Cardiac muscle cell (in vitro differentiated cells and primary cell): ENCODE measurements around the gene EFNA4. TPM values are rescaled to one million over a fixed set of nuclear protein-coding genes. Genes with fewer than 3 reads are reported as not detected.

Experiments
- DNase-seq, 2 donors: peaks; one replicate each; pipeline versions ENCODE4 v3.0.0 to v3.0.0-alpha.2; 2010 to 2017; ENCODE audit warnings: low read depth in 1 of 2, low spot score in 1 of 2
- H3K27ac ChIP-seq: fragments of 200-600 bp; sonication (generic); 2 replicates; pipeline ENCODE4 v1.5.1; 2016
- H3K27me3 ChIP-seq: fragments of 200-600 bp; sonication (generic); 2 replicates; pipeline ENCODE4 v1.6.0; 2016; ENCODE audit warnings: control low read depth
- H3K36me3 ChIP-seq: fragments of 200-600 bp; sonication (generic); 2 replicates; pipeline ENCODE4 v1.5.1; 2016; ENCODE audit warnings: control low read depth
- H3K4me1 ChIP-seq: fragments of 200-600 bp; sonication (generic); 2 replicates; pipeline ENCODE4 v1.8.1; 2017; ENCODE audit warnings: low read depth, mild to moderate bottlenecking, mixed run types
- H3K4me3 ChIP-seq: fragments of 200-600 bp; sonication (generic); 2 replicates; pipeline ENCODE4 v1.5.1; 2016; ENCODE audit warnings: mild to moderate bottlenecking
- H3K9me3 ChIP-seq: fragments of 200-600 bp; sonication (generic); 2 replicates; pipeline ENCODE4 v1.5.1; 2017; ENCODE audit warnings: low read depth, mild to moderate bottlenecking, control low read depth
- polyA plus RNA-seq: library from polyadenylated mRNA; unstranded; fragments of >200 nt; fragmentation: Nextera tagmentation; extraction: Ambion mirVana; gene quantifications from 2 replicates; pipeline ENCODE4 v1.2.1, GENCODE V29; 2016
- total RNA-seq: library from RNA; depleted of rRNA; stranded (reverse); fragments of >200 nt; gene quantifications from 2 replicates; pipeline ENCODE4 v1.2.3, GENCODE V29; 2016
- TF ChIP-seq, protein P1 (sequence below): IDR thresholded peaks from 2 replicates; pipeline ENCODE4 v1.5.1; 2012; ENCODE audit warnings: low read depth, mild to moderate bottlenecking, low read length

Gene EFNA4
- total and polyA plus RNA-seq, 2 experiments from 2014 or later: 29.2 to 29.6 TPM

DNA sequence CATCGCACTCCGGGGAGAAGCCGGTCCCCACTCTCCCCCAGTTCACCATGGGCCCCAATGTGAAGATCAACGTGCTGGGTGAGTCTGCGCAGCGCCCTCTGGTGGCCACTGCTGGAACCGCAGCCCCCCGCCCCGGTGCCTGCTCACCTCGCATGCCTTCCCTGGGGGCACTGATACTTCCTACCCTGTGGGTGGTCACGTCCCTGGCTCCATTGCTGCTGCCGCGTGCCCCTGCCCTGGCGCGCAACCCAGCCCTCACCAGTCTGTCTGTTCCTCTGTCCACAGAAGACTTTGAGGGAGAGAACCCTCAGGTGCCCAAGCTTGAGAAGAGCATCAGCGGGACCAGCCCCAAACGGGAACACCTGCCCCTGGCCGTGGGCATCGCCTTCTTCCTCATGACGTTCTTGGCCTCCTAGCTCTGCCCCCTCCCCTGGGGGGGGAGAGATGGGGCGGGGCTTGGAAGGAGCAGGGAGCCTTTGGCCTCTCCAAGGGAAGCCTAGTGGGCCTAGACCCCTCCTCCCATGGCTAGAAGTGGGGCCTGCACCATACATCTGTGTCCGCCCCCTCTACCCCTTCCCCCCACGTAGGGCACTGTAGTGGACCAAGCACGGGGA lies 22.7 kb downstream of the EFNA4 start:
- Histone ChIP-seq H3K4me1 (peaks cover 10% of the 10 kb centered on the region), H3K36me3 (no peaks in the 10 kb centered on the region), H3K9me3 (no peaks in the 10 kb centered on the region), H3K27ac (no peak overlapping the region), H3K27me3 (peaks cover 25% of the 10 kb centered on the region), H3K4me3 (peak overlapping the region; percentile 74)
- DNase-seq: peak; percentile 59 to 68
- TF ChIP-seq, protein P1, sequence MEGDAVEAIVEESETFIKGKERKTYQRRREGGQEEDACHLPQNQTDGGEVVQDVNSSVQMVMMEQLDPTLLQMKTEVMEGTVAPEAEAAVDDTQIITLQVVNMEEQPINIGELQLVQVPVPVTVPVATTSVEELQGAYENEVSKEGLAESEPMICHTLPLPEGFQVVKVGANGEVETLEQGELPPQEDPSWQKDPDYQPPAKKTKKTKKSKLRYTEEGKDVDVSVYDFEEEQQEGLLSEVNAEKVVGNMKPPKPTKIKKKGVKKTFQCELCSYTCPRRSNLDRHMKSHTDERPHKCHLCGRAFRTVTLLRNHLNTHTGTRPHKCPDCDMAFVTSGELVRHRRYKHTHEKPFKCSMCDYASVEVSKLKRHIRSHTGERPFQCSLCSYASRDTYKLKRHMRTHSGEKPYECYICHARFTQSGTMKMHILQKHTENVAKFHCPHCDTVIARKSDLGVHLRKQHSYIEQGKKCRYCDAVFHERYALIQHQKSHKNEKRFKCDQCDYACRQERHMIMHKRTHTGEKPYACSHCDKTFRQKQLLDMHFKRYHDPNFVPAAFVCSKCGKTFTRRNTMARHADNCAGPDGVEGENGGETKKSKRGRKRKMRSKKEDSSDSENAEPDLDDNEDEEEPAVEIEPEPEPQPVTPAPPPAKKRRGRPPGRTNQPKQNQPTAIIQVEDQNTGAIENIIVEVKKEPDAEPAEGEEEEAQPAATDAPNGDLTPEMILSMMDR: peak; percentile 87

DNA sequence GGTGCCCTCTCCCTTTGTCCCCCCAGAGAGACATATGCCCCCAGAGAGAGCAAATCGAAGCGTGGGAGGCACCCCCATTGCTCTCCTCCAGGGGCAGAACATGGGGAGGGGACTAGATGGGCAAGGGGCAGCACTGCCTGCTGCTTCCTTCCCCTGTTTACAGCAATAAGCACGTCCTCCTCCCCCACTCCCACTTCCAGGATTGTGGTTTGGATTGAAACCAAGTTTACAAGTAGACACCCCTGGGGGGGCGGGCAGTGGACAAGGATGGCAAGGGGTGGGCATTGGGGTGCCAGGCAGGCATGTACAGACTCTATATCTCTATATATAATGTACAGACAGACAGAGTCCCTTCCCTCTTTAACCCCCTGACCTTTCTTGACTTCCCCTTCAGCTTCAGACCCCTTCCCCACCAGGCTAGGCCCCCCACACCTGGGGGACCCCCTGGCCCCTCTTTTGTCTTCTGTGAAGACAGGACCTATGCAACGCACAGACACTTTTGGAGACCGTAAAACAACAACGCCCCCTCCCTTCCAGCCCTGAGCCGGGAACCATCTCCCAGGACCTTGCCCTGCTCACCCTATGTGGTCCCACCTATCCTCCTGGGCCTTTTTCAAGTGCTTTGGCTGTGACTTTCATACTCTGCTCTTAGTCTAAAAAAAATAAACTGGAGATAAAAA lies 23.5 kb downstream of the EFNA4 start:
- peaks cover 10% of the 10 kb centered on the region for H3K4me1 ChIP-seq
- TF ChIP-seq, protein P1: peak; percentile 18
- H3K27me3 ChIP-seq: peaks cover 17% of the 10 kb centered on the region
- peak in 1 of 2 donors; percentile 28 for DNase-seq
- H3K4me3 ChIP-seq: no peak overlapping the region
- no peaks in the 10 kb centered on the region for H3K36me3 ChIP-seq
- no peaks in the 10 kb centered on the region for H3K9me3 ChIP-seq
- H3K27ac ChIP-seq: no peak overlapping the region

DNA sequence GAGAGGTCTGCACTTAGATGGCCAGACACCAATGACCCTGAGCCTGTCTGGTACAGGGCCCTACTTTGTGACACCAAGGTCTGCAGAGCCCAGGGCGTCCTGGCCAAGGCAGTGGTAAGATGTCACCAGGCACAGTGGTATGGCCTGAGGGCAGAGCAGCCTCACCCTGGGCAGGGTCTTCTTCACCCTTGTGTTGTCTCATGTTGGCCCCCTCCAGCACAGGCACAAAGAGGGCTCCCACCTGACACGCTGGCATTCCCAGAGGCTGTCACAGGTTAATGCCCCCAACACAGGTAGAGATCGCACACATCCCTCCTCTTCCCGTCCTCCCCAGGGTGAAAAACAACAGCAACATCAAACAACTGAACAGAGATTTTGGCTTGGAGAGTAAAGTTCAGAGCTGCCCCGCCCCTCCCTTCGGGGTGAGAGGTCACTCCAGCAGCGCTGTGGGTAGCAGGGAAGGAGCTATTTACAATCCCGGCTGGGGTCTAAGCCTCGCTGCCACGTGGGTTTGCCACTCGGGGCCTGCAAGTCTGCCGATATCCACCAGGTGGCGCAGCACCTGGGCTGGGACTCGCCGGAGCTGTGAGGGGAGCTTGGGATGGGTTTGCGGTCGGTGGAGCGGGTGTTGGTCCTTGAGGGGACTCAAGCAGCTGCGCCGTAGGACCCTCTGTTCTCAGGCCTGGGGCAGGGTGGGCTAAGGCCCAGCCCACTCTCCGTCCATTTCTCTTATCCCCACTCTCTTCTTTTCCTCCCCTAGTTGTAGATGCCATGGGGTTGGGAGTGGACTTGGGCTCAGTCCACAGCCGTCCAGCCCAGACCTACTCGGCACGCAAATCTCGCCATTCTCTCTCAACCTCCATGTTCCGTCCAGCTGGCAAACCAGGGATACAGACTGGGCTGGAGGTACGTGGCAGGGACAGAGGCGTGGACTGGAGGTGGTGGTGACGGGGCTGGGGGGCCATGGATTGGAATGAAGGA lies 27.8 kb downstream of the EFNA4 start:
- TF ChIP-seq, protein P1: peak; percentile 96
- H3K36me3 ChIP-seq: no peaks in the 10 kb centered on the region
- H3K4me1 ChIP-seq: peaks cover 24% of the 10 kb centered on the region
- no peak overlapping the region for H3K27ac ChIP-seq
- no peaks in the 10 kb centered on the region for H3K27me3 ChIP-seq
- DNase-seq: peak; percentile 81 to 85
- H3K4me3 ChIP-seq: no peak overlapping the region
- no peaks in the 10 kb centered on the region for H3K9me3 ChIP-seq

DNA sequence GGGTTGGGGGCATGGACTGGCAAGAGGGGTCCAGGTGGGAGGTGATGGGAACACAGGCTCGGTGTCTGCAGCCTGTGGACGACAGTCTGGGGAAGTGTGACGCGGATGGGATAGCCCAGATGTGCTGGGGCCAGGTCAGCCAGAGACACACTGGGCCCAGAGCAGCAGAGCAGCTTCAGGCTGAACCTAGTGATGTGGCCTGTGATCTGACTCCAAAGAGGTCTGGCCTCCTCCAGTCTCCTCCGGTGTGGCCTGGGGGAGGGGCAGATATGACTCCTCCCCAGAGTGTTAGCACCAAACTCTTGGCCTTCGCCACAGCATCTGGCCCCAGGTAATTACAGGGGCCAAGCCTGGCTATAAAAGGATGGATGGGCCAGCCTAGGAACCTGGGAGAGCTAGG lies 28.6 kb downstream of the EFNA4 start:
- no peak overlapping the region for H3K4me3 ChIP-seq
- TF ChIP-seq, protein P1: no peak
- H3K9me3 ChIP-seq: no peaks in the 10 kb centered on the region
- H3K36me3 ChIP-seq: no peaks in the 10 kb centered on the region
- no peaks in the 10 kb centered on the region for H3K27me3 ChIP-seq
- no peak overlapping the region for H3K27ac ChIP-seq
- peaks cover 21% of the 10 kb centered on the region for H3K4me1 ChIP-seq
- no peak for DNase-seq

DNA sequence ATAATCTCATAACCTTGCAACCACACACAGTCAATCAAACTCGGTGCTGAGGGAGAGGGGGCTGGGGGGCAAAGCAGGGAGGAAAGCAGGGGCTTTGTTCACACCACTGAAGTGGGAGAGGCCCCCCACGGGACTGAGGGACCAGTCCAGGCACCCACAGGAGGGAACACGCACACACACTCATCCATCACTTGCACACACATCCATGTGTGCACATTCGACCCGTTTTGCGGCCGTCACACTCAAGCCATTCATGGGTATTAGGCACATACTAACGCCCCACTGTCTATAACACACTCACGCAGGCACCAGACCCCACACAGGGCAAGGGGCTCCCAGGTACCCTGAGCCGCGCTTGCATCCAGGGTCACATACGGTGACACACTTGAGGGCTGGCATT lies 29.1 kb downstream of the EFNA4 start:
- no peaks in the 10 kb centered on the region for H3K27me3 ChIP-seq
- TF ChIP-seq, protein P1: no peak
- H3K4me3 ChIP-seq: no peak overlapping the region

More for the DNA sequence above, 29.1 kb downstream of the EFNA4 start:
- H3K27ac ChIP-seq: no peak overlapping the region
- peaks cover 16% of the 10 kb centered on the region for H3K4me1 ChIP-seq
- DNase-seq: no peak
- H3K9me3 ChIP-seq: no peaks in the 10 kb centered on the region
- no peaks in the 10 kb centered on the region for H3K36me3 ChIP-seq
